GM12875 (cell line): Measurements from ENCODE around the gene BPIFB2.

ENCODE experiments used
- H3K4me3 ChIP-seq: one replicate; pipeline ENCODE4 v1.5.1; 2011; ENCODE audit warnings: low read depth, low read length, control low read depth
- TF ChIP-seq, protein P1 (sequence below): IDR thresholded peaks from 2 replicates; pipeline ENCODE4 v1.5.1; 2011; ENCODE audit warnings: low read depth, mild to moderate bottlenecking, control low read depth, inconsistent platforms, low read length, moderate library complexity, borderline replicate concordance; ENCODE audit not compliant: insufficient read depth

The BPIFB2 gene

DNA sequence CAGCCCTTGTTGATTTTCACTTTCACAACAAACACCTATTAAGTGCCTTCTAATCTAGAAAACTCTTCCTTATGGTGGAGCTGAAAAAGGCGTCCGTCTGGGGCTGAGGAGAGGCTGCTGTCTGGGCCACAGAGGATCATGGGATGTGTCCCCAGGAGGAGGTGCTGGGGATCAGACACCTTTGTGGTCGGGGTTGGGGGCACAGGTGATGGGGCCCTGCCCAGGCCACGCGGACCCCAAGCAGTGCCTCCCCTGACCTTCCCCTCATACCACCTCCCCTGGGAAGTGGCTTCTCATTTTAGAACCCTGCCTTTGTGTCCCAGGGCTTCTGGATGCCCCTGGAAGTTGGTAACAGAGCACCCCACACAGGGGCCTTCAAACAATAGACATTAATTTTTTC lies 44.3 kb upstream of the BPIFB2 start:
- H3K4me3 ChIP-seq: no peak overlapping the region
- TF ChIP-seq, protein P1, sequence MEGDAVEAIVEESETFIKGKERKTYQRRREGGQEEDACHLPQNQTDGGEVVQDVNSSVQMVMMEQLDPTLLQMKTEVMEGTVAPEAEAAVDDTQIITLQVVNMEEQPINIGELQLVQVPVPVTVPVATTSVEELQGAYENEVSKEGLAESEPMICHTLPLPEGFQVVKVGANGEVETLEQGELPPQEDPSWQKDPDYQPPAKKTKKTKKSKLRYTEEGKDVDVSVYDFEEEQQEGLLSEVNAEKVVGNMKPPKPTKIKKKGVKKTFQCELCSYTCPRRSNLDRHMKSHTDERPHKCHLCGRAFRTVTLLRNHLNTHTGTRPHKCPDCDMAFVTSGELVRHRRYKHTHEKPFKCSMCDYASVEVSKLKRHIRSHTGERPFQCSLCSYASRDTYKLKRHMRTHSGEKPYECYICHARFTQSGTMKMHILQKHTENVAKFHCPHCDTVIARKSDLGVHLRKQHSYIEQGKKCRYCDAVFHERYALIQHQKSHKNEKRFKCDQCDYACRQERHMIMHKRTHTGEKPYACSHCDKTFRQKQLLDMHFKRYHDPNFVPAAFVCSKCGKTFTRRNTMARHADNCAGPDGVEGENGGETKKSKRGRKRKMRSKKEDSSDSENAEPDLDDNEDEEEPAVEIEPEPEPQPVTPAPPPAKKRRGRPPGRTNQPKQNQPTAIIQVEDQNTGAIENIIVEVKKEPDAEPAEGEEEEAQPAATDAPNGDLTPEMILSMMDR: no peak

DNA sequence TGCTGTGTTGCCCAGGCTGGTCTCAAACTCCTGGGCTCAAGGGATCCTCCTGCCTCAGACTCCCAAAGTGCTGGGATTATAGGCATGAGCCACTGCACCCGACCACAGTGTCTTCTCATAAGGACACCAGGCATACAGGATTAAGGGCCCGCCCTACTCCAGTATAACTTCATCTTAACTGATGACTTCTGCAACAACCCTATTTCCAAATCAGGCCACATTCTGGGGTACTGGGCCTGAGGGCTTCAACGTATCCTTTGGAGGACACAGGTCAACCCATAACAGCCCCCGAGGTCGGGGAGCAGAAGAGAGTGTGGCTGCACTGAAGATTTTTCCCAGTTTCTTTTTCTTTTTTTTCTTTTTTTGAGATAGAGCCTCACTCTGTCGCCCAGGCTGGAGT lies 42.9 kb upstream of the BPIFB2 start:
- H3K4me3 ChIP-seq: no peak overlapping the region
- TF ChIP-seq, protein P1: no peak

DNA sequence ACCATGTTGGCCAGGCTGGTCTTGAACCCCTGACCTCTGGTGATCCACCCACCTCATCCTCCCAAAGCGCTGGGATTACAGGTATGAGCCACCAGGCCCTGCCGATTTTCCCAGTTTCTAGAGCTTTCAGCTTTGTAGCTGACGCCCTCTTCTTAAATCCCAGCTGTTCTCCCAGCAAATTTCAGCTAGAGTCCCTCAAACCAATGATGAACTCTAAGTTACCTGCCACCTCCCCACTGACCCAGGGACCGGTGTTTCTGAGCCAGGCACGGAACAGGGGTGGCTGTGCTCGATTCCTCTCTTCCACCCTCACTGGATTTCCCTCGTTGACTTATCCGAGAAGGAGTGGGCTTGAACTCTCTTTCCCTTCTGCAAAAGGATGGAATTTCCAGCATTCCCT lies 42.4 kb upstream of the BPIFB2 start:
- H3K4me3 ChIP-seq: no peak overlapping the region
- TF ChIP-seq, protein P1: no peak

DNA sequence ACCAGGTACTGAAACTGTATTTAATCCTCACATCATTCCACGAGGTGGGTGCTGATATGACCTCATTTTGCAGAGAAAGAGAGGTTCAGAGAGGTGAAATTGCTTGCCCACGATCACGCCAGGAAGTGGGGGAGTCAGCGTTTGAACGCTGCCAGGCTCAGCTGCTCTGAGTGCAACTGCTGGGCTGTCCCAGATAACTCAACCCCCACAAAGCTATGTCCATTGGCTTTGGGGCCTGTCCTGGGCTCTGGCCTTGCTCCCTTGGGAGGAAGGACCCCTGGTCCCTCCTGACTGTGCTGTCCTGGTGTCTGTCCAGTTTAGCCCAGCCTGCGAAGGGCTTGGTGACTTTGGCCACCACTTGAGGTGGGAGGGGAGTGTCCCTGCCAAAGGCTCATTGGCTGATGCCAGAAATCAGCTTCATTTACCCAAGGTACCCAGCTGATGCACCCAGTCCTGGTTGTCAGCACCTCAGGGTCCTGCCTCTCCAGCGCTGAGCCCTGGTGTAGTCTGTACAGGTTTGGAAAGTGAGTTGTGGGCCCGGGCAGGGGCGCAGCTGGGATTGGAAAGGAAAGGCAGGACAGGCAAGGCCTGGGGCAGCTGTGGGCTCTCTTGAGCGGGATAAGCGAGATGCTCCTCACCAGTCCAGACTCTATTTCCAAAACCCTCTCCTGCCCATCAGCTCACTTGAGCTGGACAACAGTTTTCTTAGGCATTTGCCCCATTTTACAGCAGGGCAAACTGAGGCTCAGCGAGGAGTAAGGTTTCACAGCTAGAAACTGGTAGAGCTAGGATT lies 41.7 kb upstream of the BPIFB2 start:
- TF ChIP-seq, protein P1: no peak
- no peak overlapping the region for H3K4me3 ChIP-seq

DNA sequence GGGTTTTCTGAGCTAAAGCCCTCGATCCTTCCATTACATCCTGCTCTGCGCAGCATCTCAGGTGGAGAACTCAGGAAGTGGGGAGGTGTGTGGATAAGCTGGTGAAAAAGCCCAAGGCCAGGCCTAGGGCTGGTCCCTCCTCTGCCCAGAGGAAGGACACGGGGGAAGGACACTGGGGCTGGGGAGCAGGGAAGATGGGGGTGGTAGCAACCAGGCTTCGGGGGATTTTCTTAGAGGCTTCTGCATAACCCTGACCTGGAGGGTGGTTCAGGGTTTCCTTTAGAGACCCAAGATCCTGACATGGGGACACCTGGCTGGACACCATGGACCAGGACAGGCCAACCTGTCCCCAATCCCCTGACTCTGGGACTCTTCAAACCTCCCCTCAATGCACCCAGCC lies 41.1 kb upstream of the BPIFB2 start:
- no peak overlapping the region for H3K4me3 ChIP-seq
- TF ChIP-seq, protein P1: no peak

DNA sequence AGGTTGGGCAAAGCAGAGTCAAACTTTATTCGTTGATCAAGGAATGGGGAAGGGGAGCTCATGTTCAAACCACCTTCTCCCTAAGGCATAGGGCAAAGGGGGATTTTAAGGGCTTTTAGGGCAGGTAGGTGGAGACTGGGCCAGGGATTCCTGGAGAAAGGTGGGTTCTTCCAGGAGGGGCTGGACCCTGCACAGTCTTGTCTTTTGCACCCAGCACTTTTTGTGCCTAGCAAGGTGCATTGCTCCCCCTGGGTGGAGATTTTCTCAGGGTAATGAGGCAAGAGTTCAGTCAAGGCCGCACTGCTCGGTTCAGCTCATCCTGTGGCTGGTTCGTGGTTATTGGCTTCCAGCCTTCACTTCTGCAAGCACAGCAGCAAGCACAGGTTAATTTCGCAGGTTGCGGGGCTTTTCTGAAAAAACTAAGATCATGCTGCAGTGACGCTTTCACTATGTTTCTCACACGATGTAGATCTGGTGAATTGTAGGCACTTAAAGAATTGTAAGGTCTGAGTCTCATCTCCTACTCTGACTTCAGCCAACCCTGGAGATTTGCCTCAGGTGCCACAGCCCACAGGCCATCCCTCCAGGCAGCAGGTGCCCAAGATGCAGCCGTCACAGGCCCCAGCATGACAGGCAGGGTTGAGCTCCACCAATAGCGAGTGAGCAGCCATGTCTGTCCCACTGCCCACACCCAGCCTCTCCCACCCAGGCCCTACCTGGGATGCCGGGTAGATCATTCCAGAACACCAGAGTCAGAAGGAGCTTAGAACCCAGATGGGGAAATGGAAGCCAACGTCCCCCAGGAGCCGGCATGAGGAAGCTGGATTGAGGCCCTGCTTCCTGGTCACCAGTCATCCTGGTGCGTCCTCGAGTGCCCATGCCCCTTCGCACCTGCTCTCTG lies 40.4 kb upstream of the BPIFB2 start:
- no peak overlapping the region for H3K4me3 ChIP-seq
- TF ChIP-seq, protein P1: no peak
